GM21360 (cell line): Measurements from ENCODE around the gene TGM3.
"Not testable (repeated sequence)": the region's sequence is repeated elsewhere in the genome, so short reads cannot be mapped to it uniquely, and the experiment has no call there.

Source experiments
- ATAC-seq: cut with Tn5 transposase; IDR thresholded peaks from one replicate; pipeline ENCODE4 v1.9.1; 2021; ENCODE audit warnings: mild to moderate bottlenecking, moderate library complexity; ENCODE audit not compliant: unreplicated experiment

Gene TGM3, protein sequence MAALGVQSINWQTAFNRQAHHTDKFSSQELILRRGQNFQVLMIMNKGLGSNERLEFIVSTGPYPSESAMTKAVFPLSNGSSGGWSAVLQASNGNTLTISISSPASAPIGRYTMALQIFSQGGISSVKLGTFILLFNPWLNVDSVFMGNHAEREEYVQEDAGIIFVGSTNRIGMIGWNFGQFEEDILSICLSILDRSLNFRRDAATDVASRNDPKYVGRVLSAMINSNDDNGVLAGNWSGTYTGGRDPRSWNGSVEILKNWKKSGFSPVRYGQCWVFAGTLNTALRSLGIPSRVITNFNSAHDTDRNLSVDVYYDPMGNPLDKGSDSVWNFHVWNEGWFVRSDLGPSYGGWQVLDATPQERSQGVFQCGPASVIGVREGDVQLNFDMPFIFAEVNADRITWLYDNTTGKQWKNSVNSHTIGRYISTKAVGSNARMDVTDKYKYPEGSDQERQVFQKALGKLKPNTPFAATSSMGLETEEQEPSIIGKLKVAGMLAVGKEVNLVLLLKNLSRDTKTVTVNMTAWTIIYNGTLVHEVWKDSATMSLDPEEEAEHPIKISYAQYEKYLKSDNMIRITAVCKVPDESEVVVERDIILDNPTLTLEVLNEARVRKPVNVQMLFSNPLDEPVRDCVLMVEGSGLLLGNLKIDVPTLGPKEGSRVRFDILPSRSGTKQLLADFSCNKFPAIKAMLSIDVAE

DNA sequence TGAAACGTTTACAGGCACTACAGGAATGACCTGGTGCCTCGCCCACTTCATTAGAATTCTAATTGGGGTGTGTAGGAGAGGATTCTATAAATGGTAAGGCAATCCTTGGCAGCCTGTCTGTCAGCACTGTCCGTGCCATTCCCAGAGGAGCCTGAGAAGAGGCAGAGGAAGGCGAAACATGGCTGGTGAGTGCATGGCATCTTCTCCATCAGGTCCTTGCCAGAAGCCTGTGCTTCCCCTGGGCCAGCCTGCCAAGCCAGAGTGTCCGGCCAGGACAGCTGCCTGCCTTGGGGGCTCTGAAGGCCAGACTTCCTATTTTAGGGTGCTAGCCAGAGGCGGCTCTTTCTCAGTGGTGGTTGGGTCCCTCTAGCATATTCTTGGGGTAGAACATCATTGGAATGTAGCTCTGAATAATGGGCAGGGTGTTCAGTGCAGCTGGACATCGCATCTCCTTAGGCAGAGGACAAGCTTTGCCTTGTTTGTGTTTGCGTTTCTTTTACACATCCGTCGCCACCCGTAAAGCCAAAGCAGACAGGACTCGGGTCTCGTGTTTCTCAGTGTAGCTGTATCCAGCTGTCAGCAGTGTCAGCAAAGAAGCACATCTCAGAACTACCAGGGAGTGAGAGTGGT lies at the start of gene TGM3:
Gene TGM3 (plus strand): TSS at position 116 of the 630 bp plus-strand sequence. CDS start 63 bp downstream, at position 179.
- no peak for ATAC-seq

DNA sequence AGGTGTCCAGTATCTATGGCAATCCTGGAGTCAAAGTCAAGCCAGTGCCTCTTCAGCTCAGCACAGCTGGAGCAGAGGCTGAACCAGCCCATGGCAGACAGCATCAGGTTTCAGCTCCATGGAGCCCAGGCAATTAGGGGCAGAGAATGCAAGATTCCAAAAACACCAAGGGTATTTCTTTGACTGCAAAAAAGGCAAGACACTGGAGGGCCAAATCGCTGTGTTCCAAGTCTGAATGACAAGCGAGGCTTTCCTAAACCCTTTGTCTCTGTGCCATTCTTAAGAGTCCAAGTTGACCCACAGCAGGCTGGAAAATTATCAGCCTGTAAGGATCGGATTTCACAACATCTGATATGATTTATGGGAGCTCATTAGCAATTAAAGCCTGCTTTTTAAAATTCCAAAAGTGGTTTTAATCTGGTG lies 49.7 kb upstream of the TGM3 start:
- ATAC-seq, result no peak

DNA sequence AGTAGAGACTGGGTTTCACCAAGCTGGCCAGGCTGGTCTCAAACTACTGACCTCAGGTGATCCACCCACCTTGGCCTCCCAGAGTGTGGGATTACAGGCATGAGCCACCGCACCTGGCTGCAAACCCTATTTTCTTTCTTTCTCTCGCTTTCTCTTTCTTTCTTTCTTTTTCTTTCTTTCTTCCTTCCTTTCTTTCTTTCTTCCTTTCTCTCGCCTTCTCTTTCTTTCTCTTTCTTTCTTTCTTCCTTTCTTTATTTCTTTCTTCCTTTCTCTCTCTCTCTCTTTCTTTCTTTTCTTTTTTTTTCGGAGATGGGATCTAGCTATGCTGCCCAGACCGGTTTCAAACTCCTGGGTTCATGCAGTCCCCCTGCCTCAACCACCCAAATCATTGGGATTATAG lies 47.0 kb upstream of the TGM3 start:
- no peak for ATAC-seq

DNA sequence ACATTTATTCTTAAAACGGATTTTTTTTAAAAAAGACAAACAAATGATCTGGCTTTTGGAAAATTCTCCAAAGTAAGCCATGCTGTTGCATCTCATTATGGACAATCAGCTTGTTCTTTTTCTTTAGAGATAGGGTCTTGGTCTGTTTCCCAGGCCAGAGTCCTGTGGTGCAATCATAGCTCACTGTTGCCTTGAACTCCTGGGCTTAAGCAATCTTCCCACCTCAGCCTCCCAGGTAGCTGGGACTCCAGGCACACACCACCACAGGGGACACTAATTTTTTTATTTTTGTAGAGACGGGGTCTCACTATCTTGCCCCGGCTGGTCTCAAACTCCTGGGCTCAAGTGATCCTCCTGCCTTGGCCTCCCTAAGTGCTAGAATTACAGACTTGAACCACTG lies 45.9 kb upstream of the TGM3 start:
- no peak for ATAC-seq

DNA sequence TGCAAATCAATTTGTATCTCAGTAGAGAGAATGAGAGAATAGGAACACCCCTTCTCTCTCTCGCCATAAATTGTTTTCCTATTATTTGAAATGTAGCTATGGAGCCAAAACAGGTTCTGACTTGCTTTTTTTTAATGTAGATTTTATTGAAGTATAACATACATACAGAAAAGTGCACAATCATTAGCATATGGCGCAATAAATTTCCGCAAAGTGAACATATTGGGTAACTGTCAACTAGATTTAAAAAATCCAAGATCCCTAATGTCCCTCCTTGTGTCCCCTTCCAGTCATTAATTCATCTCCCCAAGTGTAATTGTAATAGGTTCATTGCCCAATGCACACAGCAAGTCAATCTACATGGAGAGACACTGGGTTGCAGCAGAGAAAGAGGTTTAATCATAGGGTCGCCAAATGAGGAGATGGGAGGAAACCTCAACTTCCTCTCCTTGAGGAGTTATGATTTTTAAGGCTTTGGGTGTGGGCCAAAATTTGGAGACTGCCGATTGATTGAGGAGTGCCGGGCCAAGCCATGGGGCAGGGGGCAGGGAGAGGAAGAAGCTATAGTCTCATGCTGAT lies 43.3 kb upstream of the TGM3 start:
- no peak for ATAC-seq

DNA sequence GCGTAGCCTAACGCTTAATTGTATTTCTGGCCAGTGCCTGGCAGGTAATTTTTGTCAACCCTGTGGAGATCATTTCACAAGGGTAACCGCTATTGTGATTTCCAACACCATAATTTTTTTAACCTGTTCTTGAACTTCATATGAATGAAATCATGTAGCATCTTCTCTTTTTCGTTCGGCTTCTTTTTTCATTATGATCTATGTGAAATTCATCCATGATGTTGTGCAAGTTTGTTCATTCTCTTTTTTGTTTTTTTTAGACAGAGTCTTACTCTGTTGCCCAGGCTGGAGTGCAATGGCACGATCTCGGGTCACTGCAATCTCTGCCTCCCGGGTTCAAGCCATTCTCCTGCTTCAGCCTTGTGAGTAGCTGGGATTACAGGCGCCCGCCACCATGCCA lies 42.5 kb upstream of the TGM3 start:
- no peak for ATAC-seq

DNA sequence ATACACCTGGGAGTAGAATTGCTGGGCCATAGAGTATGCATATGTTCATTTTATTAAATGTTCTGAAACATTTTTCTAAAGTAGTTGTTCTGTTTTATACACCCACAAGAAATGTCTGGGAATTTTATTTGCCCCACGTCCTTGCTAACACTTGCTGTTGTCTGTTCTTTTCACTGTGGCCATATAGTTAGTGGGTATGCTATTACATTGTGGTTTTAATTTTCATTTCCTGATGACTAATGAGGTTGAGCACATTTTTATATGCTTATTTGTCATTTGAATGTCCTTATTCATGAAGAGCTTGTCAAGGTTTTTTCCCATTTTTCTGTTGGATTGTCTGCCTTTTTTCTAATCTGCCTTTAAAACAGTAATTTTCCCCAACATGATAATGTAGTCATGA lies 41.5 kb upstream of the TGM3 start:
- no peak for ATAC-seq

DNA sequence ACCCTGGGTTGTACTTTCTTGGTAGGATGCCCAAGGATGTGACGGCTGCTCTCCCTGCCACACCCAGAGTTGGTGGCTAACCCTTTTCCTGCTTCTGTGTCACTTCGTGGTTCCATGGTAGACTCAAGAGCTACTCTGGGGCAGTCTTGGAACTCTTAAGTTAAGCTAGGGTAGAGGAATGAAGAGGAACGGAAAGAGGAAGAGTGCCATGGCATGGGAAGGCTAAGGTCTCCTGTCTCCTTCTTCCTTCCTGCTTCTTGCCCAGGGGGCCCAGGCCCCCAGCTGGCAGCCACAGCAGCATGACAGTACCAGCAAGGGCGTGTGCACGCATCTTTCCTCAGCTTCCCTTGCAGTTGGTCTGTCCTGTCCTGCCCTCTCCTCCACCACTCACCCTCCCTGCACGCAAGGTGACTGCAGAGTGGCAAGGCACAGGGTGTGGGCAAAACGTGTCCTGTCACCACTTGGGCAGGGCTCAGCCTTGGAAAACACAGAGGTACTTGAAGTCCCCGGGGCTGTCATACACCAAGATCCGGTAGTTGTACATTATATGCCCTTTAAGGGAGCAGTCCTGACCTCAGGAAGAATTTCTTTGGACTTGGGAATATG lies 39.8 kb upstream of the TGM3 start:
- no peak for ATAC-seq

DNA sequence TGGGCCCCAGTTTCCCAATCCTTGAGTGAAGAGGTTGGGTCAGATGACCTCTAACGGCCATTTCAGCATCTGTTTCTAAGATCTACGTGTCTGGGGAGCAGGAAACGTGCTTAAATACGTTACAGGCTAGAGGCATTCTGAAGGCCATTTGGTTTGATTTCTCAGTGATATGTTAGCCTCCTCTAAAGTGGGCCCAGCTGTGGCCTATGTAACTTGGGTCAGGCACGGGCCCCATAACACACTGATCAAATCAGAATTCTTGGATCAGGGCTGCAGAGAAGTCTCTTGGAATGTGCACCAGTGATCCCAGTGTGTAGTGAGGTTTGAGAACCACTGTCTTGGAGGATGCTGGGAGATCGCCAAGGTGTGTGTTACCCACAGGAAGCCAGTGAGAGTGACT lies 36.1 kb upstream of the TGM3 start:
- no peak for ATAC-seq

DNA sequence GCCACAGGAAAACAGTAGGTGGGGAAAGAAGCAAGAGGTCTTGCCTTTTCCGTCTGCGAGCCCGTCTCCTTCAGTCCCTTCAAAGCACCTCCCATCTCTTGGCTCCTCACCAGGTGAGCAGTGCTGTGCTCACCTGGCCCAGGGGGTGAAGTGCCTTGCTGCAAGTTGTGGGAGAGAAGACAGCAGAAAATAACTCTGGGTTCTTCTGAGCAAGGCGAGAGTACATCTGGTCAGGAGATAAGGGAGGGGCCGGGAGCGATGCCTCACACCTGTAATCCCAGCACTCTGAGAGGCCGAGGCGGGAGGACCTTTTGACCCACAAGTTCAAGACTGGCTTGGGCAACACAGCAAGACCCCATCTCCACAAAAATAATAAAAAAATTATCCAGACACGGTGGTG lies 35.6 kb upstream of the TGM3 start:
- ATAC-seq, result no peak

DNA sequence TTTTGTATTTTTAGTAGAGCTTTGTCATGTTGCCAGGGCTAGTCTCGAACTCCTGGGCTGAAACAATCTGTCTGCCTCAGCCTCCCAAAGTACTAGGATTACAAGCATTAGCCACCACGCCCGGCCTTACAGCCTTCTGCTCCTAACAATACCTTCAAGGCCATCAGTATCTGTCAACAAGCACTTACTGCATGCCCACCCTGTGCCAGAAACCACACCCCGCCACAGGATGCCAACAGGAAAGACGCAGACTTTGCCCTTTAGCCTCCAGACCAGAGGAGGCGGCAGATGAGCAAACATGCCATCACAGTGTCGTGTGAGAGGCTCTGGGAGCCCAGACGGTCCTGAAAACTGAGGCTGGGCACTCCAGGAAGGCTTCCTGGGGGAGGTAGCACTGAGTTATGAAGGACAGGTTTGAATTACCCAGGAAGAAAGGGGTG lies 34.7 kb upstream of the TGM3 start:
- no peak for ATAC-seq

DNA sequence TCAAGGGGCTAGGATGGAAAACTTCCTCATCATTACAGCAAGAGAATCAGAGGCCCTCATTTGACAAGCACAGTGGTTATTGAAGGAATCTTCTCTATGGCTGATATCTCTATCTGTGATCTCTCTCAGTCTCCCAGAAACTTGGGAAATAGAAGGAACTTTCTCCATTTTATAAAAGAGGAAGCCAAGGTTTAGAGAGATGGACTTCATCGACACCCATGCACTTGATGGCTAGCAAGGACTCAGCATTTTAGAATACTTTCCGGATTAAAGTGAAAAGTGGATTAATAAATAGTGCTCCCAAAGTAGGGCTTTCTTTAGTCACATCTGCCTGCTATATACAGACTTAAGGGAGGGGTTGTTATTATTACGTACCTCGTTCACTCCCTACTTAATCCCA lies 34.2 kb upstream of the TGM3 start:
- ATAC-seq, result no peak

DNA sequence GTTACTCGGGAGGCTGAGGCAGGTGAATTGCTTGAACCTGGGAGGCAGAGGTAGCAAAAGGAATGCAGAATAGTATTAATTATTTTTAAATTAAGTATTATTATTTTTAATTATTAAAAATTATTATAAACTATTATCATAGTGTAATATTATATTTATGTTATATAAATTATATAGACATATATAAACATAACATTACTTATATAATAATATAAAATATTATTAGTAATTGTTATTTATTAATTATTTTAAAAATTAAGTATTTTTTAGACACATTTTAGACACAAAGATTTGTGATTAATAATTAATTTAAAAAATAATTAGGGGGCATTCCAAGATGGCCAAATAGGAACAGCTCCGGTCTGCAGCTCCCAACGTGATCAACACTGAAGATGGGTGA lies 31.7 kb upstream of the TGM3 start:
- ATAC-seq, result no peak

DNA sequence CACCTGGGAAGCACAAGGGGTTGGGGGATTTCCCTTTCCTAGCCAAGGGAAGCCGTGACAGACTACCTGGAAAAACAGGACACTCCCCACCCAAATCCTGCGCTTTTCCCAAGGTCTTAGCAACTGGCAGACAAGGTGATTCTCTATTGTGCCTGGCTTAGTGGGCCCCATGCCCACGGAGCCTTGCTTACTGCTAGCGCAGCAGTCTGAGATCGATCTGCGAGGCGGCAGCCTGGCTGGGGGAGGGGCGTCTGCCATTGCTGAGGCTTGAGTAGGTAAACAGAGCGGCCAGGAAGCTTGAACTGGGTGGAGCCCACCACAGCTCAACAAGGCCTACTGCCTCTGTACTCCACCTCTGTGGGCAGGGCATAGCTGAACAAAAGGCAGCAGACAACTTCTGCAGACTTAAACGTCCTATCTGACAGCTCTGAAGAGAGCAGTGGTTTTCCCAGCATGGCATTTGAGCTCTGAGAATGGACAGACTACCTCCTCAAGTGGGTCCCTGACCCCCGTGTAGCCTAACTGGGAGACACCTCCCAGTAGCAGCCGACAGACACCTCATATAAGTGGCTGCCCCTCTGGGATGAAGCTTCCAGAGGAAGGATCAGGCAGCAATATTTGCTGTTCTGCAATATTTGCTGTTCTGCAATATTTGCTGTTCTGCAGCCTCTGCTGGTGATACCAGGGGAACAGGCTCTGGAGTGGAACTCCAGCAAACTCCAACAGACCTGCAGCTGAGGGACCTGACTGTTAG lies 31.0 kb upstream of the TGM3 start:
- ATAC-seq, result not testable (repeated sequence)

DNA sequence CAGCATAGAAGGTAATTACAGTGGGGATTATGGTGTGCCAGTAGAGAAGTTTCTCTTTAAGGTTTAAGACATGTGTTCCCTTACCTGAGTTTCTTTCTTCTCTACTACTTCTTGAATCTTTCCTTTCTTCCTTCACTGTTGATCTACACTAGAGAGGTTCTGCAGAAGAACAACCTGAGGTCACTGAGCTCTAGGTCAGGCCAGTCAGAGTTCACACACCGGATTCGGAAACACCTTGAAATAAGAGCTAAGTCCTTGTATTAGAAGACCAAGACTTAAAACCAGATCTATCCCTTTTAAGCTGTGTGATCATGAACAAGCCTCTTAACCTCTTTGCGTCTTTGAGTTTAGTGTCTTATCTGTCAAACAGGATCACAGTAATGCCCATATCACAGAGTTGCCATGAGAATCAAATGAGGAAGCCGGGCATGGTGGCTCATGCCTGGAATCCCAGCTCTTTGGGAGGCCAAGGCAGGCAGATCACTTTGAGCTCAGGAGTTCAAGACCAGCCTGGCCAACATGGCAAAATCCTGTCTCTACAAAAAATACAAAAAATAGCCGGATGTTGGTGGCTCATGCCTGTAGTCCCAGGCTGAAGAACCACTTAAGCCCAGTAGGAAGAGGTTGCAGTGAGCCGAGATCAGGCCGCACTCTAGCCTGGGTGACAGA lies 22.0 kb upstream of the TGM3 start:
- no peak for ATAC-seq

DNA sequence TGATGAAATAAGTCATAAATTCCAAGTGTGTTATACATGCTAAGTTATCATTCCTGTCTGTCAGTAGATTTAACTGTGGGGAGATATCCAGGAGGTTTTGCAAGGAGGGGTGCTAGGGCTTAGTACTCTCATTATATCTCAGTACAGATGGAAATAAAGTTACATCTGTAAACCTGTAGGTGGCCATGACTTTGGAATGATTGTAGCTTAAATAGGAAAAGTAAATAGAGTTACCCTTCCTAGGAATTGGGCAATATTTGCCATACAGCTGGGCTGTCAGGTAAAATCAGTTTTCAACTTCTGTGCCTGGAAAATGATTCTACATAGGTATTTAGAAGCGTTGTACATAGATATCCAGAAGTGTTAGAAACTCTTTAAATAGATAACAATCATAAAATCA lies 19.8 kb upstream of the TGM3 start:
- ATAC-seq, result no peak

DNA sequence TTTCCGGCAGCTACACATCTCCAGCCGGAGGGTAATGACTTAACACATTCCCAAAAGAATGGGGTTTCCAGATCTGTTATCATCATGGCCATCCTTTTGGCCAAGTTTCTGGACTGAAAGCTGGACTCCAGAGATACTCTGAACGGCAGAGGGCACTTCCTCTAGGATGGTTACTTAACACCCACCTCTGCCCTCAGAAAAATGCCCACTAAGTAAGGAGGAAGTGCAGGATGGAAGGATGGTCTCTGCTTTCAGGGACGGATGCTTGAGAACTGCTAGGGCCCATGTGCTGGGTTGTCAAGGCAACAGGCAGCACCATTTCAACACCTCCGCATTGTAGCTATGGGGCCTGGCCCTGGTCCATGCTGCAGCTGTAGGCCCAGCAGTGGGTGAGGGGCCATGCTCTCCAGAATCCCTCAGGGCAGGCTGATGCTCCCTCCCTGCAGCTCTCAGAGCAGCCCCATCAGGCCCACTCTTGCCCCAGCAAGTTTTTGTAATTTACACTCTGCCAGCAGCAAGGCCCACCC lies 16.5 kb upstream of the TGM3 start:
- no peak for ATAC-seq

DNA sequence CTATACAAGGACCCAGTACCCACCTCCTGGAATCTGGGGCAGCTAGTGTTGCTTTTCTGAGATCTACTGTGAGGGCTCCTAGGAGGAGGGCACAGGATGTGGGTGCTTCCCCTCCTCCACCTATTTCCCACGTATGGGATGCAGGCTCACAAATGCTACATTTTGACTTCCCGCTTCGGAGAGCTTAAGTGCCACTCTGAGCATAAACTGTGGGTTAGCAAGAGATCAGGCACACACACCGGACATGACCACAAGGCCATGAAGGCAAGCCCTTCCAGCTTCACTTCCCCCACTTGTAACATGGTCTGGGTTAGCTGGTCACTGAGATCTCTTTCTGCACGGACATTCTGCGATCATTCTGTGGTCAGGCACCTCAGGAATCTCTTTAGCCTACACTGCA lies 15.7 kb upstream of the TGM3 start:
- ATAC-seq, result no peak

DNA sequence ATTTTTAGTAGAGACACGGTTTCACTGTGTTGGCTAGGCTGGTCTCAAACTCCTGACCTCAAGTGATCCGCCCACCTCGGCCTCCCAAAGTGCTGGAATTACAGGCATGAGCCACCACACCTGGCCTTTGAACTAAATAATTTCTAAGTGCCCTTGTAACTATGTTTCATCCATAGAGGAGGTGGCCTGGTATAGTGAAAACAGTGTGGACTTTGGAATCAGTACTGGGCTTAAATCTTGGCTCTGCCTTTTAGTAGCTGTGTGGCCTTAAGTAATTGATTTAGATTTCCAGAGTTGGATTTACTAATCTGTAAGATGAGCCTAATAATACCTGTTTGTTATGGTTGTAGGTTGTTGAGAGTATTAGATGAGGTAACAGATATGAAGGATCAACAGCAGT lies 14.2 kb upstream of the TGM3 start:
- ATAC-seq, result no peak

DNA sequence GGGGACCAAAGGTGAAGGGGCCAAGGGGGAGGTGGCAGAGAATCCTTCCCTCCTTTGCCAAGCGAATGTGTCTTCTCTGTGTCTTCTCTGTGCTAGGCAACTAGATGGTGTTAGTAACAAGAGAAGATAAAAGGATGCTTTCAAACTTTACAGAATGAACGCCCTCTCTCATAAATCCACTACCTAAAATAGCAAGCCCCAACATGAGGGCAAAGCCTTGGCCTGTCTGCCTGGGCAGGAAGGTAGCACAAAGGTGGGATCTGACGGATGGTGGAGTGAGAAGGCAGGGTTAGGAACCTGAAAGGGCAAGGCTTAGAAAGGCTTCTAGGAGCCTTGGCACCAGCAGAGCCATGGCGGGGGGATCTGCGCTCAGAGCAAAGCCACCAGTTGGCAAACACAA lies 13.6 kb upstream of the TGM3 start:
- ATAC-seq, result no peak
